Heart left ventricle (tissue), 13 donors: ENCODE measurements around the gene PTGER3.

Source experiments
- POLR2A ChIP-seq, 2 donors: fragments of 450-650 bp; IDR thresholded peaks; one replicate each; pipeline ENCODE4 v1.6.1; 2017; ENCODE audit warnings: antibody characterized with exemption in 2 of 2, mild to moderate bottlenecking in 2 of 2, moderate library complexity in 2 of 2
- TF ChIP-seq, protein P1 (sequence below), 12 donors: fragments of 200-600 bp; sonication (generic) in 4 of 12; IDR thresholded peaks; one replicate each; pipeline versions ENCODE4 v1.5.0 to v1.8.0; 2018 to 2022; ENCODE audit warnings: antibody characterized with exemption in 12 of 12, mild to moderate bottlenecking in 5 of 12
- donor health status: ischemic (EF 13 %, LVEDD 7.1; RV severe dilation, severe dysfunction).
- donor health status: DM: no; HTN: yes; CAD: no.
- donor health status: DM: no; HTN: no; CAD: no.
- donor health status: ischemic (EF 25% LVEDD 6.9; RV normal size, moderate dysfunction).
- donor health status: ischemic (EF 25% LVEDD 5.7; RV mildly dilated, moderate dysfunction).
- donor health status: ischemic (EF 35%, LVEDD 5.7; RV mildly dilated, moderate dysfunction).
- donor health status: nonischemic (EF 11% LVEDD 7.7; RV severe dilation, severe dysfunction).
- donor health status: DM: yes; HTN: yes; CAD: no.
- donor health status: PGD.
- donor health status: ischemic (EF 29% LVEDD 5.4; RV normal size, mild dysfunction).
- donor health status: nonischemic (EF 23%, LVEDD 6.1; RV moderate dilation, normal function).

DNA sequence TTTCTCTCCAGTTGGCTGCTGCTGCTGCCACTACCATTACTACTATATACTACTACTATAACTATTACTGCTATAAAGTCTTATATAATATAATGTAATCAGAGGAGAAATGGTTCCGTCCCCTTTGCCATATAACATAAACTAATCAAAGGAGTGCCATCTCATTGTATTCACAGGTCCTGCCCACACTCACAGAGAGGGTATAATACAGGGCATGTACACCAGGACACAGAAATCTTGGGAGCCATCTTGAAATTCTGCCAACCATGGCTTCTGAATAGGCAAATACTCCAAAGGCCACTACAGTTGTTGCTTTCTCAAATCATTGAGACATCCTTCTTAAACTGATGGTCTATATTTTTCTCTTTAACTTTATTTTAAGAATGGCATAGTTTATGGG lies 40.1 kb upstream of the PTGER3 start:
- TF ChIP-seq POLR2A (IDR thresholded peaks at IDR 0.05): no peak
- TF ChIP-seq, protein P1, sequence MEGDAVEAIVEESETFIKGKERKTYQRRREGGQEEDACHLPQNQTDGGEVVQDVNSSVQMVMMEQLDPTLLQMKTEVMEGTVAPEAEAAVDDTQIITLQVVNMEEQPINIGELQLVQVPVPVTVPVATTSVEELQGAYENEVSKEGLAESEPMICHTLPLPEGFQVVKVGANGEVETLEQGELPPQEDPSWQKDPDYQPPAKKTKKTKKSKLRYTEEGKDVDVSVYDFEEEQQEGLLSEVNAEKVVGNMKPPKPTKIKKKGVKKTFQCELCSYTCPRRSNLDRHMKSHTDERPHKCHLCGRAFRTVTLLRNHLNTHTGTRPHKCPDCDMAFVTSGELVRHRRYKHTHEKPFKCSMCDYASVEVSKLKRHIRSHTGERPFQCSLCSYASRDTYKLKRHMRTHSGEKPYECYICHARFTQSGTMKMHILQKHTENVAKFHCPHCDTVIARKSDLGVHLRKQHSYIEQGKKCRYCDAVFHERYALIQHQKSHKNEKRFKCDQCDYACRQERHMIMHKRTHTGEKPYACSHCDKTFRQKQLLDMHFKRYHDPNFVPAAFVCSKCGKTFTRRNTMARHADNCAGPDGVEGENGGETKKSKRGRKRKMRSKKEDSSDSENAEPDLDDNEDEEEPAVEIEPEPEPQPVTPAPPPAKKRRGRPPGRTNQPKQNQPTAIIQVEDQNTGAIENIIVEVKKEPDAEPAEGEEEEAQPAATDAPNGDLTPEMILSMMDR (IDR thresholded peaks at IDR 0.05): no peak
